HCT116 (cell line): ENCODE results near the gene BRMS1L. TPM values are rescaled to one million over a fixed set of nuclear protein-coding genes. Genes with fewer than 3 reads are reported as not detected.

Source experiments
- ATAC-seq: fragments of 200-7000 bp; cut with Tn5 transposase; 2 replicates; pipeline ENCODE4 v1.9.1; 2020; ENCODE audit warnings: mild to moderate bottlenecking, moderate library complexity
- BruUV-seq: library from RNA; stranded (reverse); fragments of 400-500 nt; replicated peaks from 2 replicates; lab custom pipeline; 2021; lab: Mats Ljungman, UMichigan
- CTCF ChIA-PET: fragments of 300-600 bp; sonication (Branson Sonifier 250); formaldehyde crosslinking; loops from one replicate; lab custom pipeline; 2021; ENCODE audit warnings: antibody characterized with exemption; lab: Charles Lee
- POLR2A ChIA-PET: fragments of 300-600, 350-600 bp; sonication (Branson Sonifier 250); formaldehyde crosslinking; loops from one replicate; lab custom pipeline; 2021; ENCODE audit warnings: antibody characterized with exemption; lab: Charles Lee
- RAD21 ChIA-PET, 2 experiments: fragments of 300-600 bp; sonication (Branson Sonifier 250); formaldehyde crosslinking; loops; one replicate each; lab custom pipeline; 2023; ENCODE audit warnings: low total read pairs in 2 of 2; ENCODE audit not compliant: uncharacterized antibody in 2 of 2, unreplicated experiment in 2 of 2, low non-redundant PET in 1 of 2; lab: Charles Lee
- DNase-seq: peaks from one replicate; pipeline ENCODE4 v3.0.0-alpha.2; 2010; ENCODE audit warnings: low read depth, low spot score
- H2AFZ ChIP-seq: fragments of 200-600 bp; shearing (Covaris generic), sonication (generic); 2 replicates; pipeline ENCODE4 v1.6.1; 2017; ENCODE audit warnings: low read depth, mixed run types, mixed read lengths, antibody characterized with exemption, low read length; ENCODE audit not compliant: poor library complexity, severe bottlenecking
- H3K27ac ChIP-seq: 2 replicates; pipeline ENCODE4 v1.5.1; 2012; ENCODE audit warnings: low read depth, low read length
- H3K27me3 ChIP-seq: fragments of 200-600 bp; sonication (generic); 2 replicates; pipeline ENCODE4 v1.6.1; 2016; ENCODE audit warnings: mixed run types, low read length, mixed read lengths; ENCODE audit not compliant: insufficient read depth
- H3K36me3 ChIP-seq, 2 experiments: fragments of 200-500 bp in 1 of 2; fragments of 200-600 bp in 1 of 2; sonication (Bioruptor generic) in 1 of 2; sonication (generic) in 1 of 2; 2 replicates each; pipeline versions ENCODE4 v1.5.1 to v1.6.1; 2014 to 2016; ENCODE audit warnings: low read length in 2 of 2, inconsistent platforms in 1 of 2, mixed read lengths in 1 of 2, mixed run types in 1 of 2; ENCODE audit not compliant: insufficient read depth in 2 of 2, control insufficient read depth in 1 of 2
- H3K4me1 ChIP-seq, 2 experiments: fragments of 200-600 bp in 1 of 2; sonication (generic) in 1 of 2; 2 replicates each; pipeline versions ENCODE4 v1.5.1 to v1.6.1; 2012 to 2017; ENCODE audit warnings: low read length in 2 of 2, inconsistent platforms in 1 of 2, mild to moderate bottlenecking in 1 of 2, mixed read lengths in 1 of 2, mixed run types in 1 of 2, moderate library complexity in 1 of 2; ENCODE audit not compliant: insufficient read depth in 2 of 2, control insufficient read depth in 1 of 2
- H3K4me2 ChIP-seq: fragments of 200-600 bp; sonication (generic); 2 replicates; pipeline ENCODE4 v1.6.1; 2017; ENCODE audit warnings: mixed run types, low read length, mixed read lengths
- H3K4me3 ChIP-seq, 2 experiments: fragments of 200-600 bp in 1 of 2; sonication (generic) in 1 of 2; replicated peaks in 1 of 2; 2 replicates each; pipeline ENCODE4 v1.5.1; 2011 to 2016; ENCODE audit warnings: low read length in 2 of 2, control low read depth in 1 of 2, low read depth in 1 of 2, mild to moderate bottlenecking in 1 of 2, mixed read lengths in 1 of 2, mixed run types in 1 of 2
- H3K79me2 ChIP-seq: fragments of 200-600 bp; sonication (generic); 2 replicates; pipeline ENCODE4 v1.6.1; 2017; ENCODE audit warnings: mild to moderate bottlenecking, mixed run types, low read length, moderate library complexity, mixed read lengths; ENCODE audit not compliant: insufficient read depth
- H3K9ac ChIP-seq: fragments of 200-600 bp; sonication (generic); 2 replicates; pipeline ENCODE4 v1.6.1; 2016; ENCODE audit warnings: low read length, mixed read lengths
- H3K9me2 ChIP-seq: fragments of 200-600 bp; sonication (generic), shearing (Covaris generic); 2 replicates; pipeline ENCODE4 v1.6.1; 2017; ENCODE audit warnings: mixed run types, mild to moderate bottlenecking, moderate library complexity; ENCODE audit not compliant: insufficient read depth
- H3K9me3 ChIP-seq, 2 experiments: fragments of 200-500 bp in 1 of 2; fragments of 200-600 bp in 1 of 2; sonication (Bioruptor generic) in 1 of 2; sonication (generic) in 1 of 2; 2 replicates each; pipeline ENCODE4 v1.6.1; 2014 to 2017; ENCODE audit warnings: low read length in 2 of 2, mixed read lengths in 2 of 2, inconsistent platforms in 1 of 2, low read depth in 1 of 2, mild to moderate bottlenecking in 1 of 2, mixed run types in 1 of 2, moderate library complexity in 1 of 2; ENCODE audit not compliant: control insufficient read depth in 1 of 2, insufficient read depth in 1 of 2
- H4K20me1 ChIP-seq: fragments of 200-600 bp; sonication (generic), shearing (Covaris generic); 2 replicates; pipeline ENCODE4 v1.6.1; 2017; ENCODE audit warnings: mixed run types, mild to moderate bottlenecking, moderate library complexity; ENCODE audit not compliant: insufficient read depth
- ATF3 ChIP-seq: IDR thresholded peaks from 2 replicates; pipeline ENCODE4 v1.6.1; 2012
- CBX3 ChIP-seq: IDR thresholded peaks from 2 replicates; pipeline ENCODE4 v1.6.1; 2012; ENCODE audit warnings: low read depth
- CEBPB ChIP-seq: IDR thresholded peaks from 2 replicates; pipeline ENCODE4 v1.6.1; 2012; ENCODE audit warnings: low read depth
- ELF1 ChIP-seq: IDR thresholded peaks from 2 replicates; pipeline ENCODE4 v1.6.1; 2012; ENCODE audit warnings: low read depth, borderline replicate concordance
- EZH2 ChIP-seq: fragments of 200-600 bp; sonication (generic); IDR thresholded peaks from 2 replicates; pipeline ENCODE4 v1.6.1; 2017; ENCODE audit warnings: antibody characterized with exemption, mixed run types
- EZH2phosphoT487 ChIP-seq: fragments of 200-600 bp; IDR thresholded peaks from 2 replicates; pipeline ENCODE4 v1.6.1; 2018; ENCODE audit warnings: antibody characterized with exemption, borderline replicate concordance
- FOSL1 ChIP-seq: IDR thresholded peaks from 2 replicates; pipeline ENCODE4 v1.6.1; 2012; ENCODE audit warnings: low read depth
- JUND ChIP-seq: IDR thresholded peaks from 2 replicates; pipeline ENCODE4 v1.6.1; 2012
- POLR2A ChIP-seq: IDR thresholded peaks from 2 replicates; pipeline ENCODE4 v1.7.0; 2011; ENCODE audit warnings: borderline replicate concordance; ENCODE audit not compliant: insufficient read depth, insufficient read length; ENCODE audit errors: extremely low read depth
- SP1 ChIP-seq: IDR thresholded peaks from 2 replicates; pipeline ENCODE4 v1.6.1; 2012; ENCODE audit warnings: low read depth
- SRF ChIP-seq: IDR thresholded peaks from 2 replicates; pipeline ENCODE4 v1.6.1; 2012; ENCODE audit warnings: low read depth
- TCF7L2 ChIP-seq: IDR thresholded peaks from 2 replicates; pipeline ENCODE4 v1.7.0; 2011; ENCODE audit warnings: borderline replicate concordance, inconsistent platforms; ENCODE audit not compliant: insufficient read depth, insufficient read length; ENCODE audit errors: extremely low read depth
- YY1 ChIP-seq: IDR thresholded peaks from 2 replicates; pipeline ENCODE4 v1.6.1; 2011; ENCODE audit warnings: low read length, low read depth, moderate library complexity, mild to moderate bottlenecking; ENCODE audit not compliant: insufficient replicate concordance; ENCODE audit errors: extremely low read depth
- ZFX ChIP-seq: fragments of 450-650 bp; IDR thresholded peaks from 2 replicates; pipeline ENCODE4 v1.6.1; 2017
- ZNF274 ChIP-seq: fragments of 200-500 bp; sonication (Bioruptor generic); IDR thresholded peaks from 2 replicates; pipeline ENCODE4 v1.6.1; 2014; ENCODE audit warnings: mild to moderate bottlenecking, low read depth, low read length, inconsistent platforms
- intact Hi-C: fragments of 100-400 bp; cut with micrococcal nuclease; formaldehyde crosslinking; loops from 2 replicates; pipeline ENCODE4 v1.10.0; 2022
- total RNA-seq: library from RNA; stranded (reverse); gene quantifications from one replicate; pipeline ENCODE4 v1.2.1, GENCODE V29; 2021; ENCODE audit not compliant: unreplicated experiment
- TF ChIP-seq, protein P1 (sequence below), 3 experiments: fragments of 200-600 bp in 1 of 3; sonication (generic) in 1 of 3; IDR thresholded peaks in 2 of 3; conservative IDR thresholded peaks in 1 of 3; 2 replicates each; pipeline ENCODE4 v1.5.1; 2012 to 2017; ENCODE audit warnings: low read depth in 2 of 3, low read length in 2 of 3, antibody characterized with exemption in 1 of 3, borderline replicate concordance in 1 of 3, control low read depth in 1 of 3, mild to moderate bottlenecking in 1 of 3, mixed read lengths in 1 of 3, mixed run types in 1 of 3, moderate library complexity in 1 of 3; ENCODE audit not compliant: insufficient read depth in 1 of 3
- TF ChIP-seq, protein P2 (sequence below): IDR thresholded peaks from 2 replicates; pipeline ENCODE4 v1.6.1; 2012; ENCODE audit warnings: low read depth

Gene BRMS1L
- total RNA-seq, 1 experiment from 2014 or later: 6.2 TPM

- Histone ChIP-seq H3K4me3 (no peak overlapping the region), H3K27me3 (no peaks in the 10 kb centered on the region), H3K9me3 (no peaks in the 10 kb centered on the region), H3K4me2 (no peak overlapping the region), H3K27ac (no peak overlapping the region), H3K36me3 (no peaks in the 10 kb centered on the region), H3K4me1 (no peaks in the 10 kb centered on the region), H2AFZ (no peak overlapping the region), H3K9ac (no peak overlapping the region), H4K20me1 (no peaks in the 10 kb centered on the region), H3K9me2 (no peaks in the 10 kb centered on the region), H3K79me2 (no peaks in the 10 kb centered on the region)
- no TSS peak for BruUV-seq
- no peak for ATAC-seq
- CTCF ChIA-PET: no interaction called here
- no peak for DNase-seq
- RAD21 ChIA-PET: no interaction called here
- intact Hi-C loops: no loop called here
- TF ChIP-seq CBX3 (no peak), TCF7L2 (no peak), ATF3 (no peak), ZNF274 (no peak), YY1 (no peak), EZH2phosphoT487 (no peak), EZH2 (no peak), POLR2A (no peak), JUND (no peak), SP1 (no peak), ELF1 (no peak), SRF (no peak), ZFX (no peak), FOSL1 (no peak), CEBPB (no peak)
- TF ChIP-seq, protein P1, sequence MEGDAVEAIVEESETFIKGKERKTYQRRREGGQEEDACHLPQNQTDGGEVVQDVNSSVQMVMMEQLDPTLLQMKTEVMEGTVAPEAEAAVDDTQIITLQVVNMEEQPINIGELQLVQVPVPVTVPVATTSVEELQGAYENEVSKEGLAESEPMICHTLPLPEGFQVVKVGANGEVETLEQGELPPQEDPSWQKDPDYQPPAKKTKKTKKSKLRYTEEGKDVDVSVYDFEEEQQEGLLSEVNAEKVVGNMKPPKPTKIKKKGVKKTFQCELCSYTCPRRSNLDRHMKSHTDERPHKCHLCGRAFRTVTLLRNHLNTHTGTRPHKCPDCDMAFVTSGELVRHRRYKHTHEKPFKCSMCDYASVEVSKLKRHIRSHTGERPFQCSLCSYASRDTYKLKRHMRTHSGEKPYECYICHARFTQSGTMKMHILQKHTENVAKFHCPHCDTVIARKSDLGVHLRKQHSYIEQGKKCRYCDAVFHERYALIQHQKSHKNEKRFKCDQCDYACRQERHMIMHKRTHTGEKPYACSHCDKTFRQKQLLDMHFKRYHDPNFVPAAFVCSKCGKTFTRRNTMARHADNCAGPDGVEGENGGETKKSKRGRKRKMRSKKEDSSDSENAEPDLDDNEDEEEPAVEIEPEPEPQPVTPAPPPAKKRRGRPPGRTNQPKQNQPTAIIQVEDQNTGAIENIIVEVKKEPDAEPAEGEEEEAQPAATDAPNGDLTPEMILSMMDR (IDR thresholded peaks at IDR 0.05 in 2 of 3, conservative IDR thresholded peaks at IDR 0.05 in 1 of 3; ENCODE audit: borderline replicate concordance in 1 of 3, insufficient read depth in 1 of 3, low read depth in 2 of 3, low read length in 2 of 3): no peak
- TF ChIP-seq, protein P2, sequence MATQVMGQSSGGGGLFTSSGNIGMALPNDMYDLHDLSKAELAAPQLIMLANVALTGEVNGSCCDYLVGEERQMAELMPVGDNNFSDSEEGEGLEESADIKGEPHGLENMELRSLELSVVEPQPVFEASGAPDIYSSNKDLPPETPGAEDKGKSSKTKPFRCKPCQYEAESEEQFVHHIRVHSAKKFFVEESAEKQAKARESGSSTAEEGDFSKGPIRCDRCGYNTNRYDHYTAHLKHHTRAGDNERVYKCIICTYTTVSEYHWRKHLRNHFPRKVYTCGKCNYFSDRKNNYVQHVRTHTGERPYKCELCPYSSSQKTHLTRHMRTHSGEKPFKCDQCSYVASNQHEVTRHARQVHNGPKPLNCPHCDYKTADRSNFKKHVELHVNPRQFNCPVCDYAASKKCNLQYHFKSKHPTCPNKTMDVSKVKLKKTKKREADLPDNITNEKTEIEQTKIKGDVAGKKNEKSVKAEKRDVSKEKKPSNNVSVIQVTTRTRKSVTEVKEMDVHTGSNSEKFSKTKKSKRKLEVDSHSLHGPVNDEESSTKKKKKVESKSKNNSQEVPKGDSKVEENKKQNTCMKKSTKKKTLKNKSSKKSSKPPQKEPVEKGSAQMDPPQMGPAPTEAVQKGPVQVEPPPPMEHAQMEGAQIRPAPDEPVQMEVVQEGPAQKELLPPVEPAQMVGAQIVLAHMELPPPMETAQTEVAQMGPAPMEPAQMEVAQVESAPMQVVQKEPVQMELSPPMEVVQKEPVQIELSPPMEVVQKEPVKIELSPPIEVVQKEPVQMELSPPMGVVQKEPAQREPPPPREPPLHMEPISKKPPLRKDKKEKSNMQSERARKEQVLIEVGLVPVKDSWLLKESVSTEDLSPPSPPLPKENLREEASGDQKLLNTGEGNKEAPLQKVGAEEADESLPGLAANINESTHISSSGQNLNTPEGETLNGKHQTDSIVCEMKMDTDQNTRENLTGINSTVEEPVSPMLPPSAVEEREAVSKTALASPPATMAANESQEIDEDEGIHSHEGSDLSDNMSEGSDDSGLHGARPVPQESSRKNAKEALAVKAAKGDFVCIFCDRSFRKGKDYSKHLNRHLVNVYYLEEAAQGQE: no peak
- POLR2A ChIA-PET: no interaction called here
Observed at GRCh38 chr14:35854696-35855270, 28.6 kb downstream of the BRMS1L start.
